Measurements from ENCODE around the gene C1D. TPM values are rescaled to one million over a fixed set of nuclear protein-coding genes. Genes with fewer than 3 reads are reported as not detected.

Gene C1D
- total RNA-seq, 1 experiment from 2014 or later: 55.5 TPM

DNA sequence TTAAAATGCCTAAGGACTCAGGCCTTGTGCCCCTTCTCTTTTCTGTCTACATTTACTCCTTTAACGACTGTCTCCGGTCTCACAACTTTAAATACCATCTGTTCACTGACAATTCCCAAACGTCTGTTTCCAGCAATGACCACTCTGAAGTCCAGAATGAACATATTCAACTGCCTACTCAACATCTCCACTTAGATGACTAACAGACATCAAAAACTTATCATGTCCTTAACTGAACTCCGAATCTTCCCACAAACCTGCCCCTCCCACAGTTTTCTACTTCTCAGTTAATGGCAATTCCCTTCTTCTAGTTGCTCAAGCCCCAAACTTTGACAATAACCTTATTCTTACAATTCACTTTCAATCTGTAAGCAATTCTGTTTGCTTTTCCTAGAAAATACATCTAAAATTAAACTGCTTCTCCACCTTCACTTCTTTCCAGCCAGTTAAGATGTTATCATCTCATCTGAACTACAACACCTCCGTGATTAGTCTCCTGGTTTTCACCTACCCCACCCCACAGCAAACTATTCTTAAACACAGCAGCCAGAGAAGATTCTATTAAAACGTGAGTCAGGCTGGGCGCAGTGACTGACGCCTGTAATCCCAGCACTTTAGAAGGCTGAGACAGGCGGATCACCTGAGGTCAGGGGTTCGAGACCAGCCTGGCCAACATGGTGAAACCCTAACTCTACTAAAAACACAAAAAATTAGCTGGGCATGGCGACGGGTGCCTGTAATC is 2.8 kb downstream of the C1D start:
- DNase-seq (ENCODE audit: low read depth): peak; percentile 23

DNA sequence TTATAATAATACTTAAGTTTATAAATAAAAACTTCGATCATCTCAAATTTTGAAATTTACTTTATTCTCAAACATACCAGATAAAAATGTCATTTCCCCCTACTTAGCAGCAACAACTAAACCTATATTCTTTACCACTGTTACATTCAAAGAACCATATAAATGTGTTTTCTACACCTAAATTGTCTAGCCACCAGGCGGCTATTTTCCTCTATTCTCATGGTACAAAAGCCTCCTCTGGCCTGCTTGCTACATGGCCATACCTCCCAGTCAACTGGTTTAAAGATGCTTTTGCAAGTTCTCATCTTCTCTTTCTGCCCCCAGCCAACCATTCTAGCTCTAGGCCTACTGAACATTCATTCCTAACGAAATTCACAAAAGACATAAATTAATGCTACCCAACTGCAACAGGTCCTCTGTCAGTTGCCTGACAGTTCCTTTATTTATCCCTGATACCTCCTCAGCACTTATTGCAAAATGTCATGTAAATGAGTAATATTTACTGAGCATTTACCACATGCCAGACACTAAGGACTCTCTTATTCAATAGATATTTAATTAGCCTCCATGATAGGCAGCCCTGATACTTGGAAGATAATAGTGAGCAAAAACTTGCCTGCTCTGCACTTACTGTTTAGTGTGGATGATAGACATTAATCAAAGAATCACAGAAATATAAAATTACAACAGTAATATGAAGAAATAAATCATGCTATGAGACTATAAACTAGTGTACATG is 5.0 kb downstream of the C1D start:
- no peak for DNase-seq (ENCODE audit: low read depth)

DNA sequence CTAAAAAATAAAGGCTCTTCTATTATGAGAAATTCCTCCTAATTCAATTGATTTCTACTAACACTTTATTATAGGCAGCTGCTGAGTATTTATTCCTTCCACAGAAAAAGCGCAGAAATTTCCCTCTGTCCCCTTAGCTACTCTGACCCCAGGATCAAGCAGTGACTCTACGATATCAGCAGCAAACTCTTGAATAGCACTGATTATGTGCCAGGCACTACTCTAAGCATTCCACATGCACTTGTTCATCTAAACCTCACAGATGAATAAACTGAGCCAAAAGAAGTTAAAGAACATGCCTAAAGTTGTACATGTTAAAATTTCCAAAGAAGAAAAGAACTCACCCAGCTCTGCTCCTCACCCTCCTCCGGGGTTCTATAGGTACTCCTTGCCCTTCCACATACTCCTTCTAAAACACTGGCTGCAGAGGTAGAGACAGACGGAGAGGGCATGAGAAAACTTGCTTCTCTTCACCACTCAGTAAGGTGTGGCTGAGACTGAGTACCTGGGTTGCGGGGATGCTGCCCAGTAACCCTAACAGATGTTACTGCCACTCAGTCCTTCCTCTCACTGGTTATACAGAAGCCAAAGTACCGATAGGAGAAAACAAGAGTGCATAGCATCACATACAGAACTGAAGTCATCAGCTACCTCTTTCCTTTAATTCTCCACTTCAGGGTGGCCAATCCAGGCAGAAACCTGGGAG is 9.9 kb downstream of the C1D start:
- no peak for DNase-seq (ENCODE audit: low read depth)

DNA sequence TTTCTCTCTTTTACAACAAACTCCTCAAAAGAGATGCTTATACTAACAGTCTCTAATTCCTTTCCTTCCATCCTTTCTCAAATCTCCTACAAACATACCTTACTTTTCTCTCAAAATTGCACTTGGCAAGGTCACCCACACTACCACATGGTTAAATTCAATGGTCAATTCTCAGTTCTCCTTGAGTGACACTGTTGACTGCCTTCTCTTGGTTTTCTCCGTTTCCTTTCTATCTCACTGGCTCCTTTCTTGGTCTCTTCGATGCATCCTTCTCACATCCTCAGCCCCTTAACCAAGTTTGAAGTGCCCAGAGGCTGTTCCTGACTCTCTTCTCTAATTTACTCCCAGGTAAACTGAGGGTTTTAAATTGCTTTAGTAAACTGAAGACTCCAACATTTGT is 12.5 kb downstream of the C1D start:
- no peak for DNase-seq (ENCODE audit: low read depth)

DNA sequence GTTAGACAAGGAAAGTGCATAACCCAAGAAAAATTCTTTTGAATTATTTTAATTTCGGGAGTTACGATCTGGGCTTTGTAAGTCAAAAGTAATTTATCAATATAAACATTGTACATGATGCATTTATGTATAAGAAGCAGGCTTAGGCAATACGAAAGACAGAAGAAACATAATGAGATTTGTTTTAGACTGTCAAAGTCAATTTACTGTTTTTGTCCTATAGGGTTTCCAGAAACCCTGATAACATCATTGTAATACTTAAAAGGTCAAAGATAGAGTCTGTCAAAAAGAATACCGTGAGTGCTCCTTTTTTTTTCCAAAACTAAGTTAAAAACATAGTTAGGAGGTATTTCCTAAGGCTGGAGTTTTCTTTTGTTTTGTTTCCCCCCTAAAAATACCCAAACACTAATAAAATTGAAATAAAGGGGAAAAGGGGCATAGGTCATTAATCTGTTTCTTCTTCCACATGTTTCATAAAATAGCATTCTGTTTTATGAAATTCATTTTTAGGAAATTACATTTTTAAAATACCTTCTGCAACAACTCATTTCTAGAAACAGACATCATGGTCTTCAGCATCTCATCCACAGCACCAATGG is 16.1 kb downstream of the C1D start:
- DNase-seq (ENCODE audit: low read depth): no peak

DNA sequence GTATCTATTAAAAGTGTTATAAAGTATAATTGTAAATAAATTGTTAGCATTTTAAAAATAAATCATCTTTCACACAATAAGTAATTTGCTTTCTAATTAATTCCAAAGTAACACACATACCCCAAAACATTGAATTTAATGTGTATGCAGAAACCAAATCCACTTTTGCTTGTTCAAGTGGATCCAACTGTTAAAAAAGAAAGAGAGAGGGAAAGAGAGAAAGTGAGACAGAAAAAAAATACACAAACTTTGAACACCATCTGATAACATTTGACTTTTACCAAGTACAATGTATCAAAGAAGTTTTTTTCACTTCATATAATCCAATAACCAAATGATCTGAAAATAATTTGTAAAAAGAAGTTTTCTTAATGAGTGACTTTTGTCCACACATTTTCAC is 16.6 kb downstream of the C1D start:
- no peak for DNase-seq (ENCODE audit: low read depth)

DNA sequence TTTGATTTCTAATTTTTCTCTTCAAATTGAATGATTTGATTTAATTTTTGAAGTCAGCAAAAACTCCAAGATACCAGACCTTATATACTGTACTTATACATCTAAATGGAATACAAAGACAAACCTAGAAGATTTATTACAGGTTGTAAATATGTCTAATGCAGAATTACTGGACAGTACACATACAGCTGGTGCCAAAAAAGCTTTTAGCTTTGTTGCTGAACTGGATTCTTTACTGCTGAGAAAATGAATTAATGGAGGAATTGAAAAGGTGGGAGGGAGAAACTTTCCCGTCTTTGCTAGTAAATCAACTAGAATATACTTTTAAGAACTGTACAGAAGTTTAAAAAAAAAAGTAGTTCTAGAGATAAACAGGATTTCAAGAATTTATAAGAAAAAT is 17.5 kb downstream of the C1D start:
- DNase-seq (ENCODE audit: low read depth): no peak

DNA sequence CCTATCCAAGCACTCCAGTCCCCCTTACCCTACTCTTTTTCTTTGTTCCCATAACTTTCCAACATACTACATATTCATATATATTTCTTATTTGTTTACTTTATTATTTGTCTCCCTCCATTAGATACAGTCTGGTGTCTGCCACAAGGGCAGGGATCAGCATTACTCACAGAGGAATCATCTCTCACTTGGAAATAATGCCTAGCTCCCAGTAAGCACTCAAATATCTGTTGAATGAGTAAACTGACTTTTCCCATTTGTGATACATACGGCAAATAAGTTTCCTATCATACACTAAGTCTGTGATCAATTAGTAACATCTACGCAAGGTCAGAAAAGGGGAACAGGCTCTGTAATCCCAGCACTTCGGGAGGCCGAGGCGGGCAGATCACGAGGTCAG is 18.7 kb downstream of the C1D start:
- DNase-seq (ENCODE audit: low read depth): peak; percentile 63

DNA sequence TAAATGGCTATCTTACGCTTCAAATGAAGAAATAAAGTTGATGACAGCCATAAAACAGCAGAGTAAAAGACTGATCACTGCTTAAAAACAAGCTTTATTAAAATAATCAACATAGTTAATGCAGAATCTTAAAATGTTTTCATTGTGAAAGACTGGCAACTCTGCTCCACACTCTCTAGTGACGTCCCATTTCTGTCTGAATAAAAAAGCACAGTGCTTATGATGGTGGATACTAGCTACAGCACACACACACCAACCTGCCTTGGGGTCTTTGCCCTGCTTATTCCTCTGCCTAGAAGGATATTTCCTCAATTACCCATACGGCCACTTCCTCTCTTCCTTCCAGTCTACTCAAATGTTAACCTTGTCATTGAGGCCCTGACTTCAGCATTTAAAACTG is 19.1 kb downstream of the C1D start:
- no peak for DNase-seq (ENCODE audit: low read depth)

DNA sequence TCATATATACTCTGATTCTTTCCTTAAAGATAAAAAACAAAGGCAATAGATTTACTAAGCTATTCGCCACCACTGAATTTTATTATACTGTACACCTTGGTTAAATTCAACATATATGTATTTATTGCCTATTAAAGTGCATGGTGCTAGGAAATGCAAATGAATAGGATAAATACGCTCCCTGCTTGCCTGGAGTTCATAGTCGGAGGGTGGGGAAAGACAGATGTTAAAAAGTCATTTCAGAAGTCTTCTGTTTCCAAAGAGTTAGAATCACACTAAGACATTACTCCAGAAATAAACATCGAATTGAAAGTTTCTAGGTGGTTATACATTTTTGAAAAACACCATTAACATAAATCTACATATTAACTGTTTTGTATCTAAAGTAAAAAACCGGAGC is 19.8 kb downstream of the C1D start:
- DNase-seq (ENCODE audit: low read depth): no peak

DNA sequence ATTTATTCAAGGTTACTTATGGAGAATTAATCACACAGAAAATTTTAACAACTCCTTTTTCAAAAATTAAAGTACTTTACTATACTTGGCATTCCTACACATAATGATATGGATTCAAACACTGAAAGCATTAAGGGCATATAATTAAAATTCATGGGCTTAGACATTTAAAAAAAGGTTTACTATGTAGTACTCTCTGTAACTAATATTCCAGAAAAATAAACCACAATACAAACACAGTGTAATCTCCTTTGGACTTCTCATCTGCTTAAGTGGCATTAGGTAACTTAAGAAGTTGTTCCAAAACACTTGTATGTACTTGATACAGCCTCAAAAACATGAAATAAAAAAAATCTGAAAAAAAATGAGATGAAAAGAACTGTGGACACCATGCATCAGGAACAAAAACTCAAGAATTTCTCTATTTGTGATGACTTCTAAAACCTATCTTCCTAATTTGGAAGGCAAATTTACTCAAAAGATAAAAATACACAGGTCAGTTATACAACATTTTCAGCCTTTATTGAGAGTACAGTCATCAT is 21.0 kb downstream of the C1D start:
- no peak for DNase-seq (ENCODE audit: low read depth)

DNA sequence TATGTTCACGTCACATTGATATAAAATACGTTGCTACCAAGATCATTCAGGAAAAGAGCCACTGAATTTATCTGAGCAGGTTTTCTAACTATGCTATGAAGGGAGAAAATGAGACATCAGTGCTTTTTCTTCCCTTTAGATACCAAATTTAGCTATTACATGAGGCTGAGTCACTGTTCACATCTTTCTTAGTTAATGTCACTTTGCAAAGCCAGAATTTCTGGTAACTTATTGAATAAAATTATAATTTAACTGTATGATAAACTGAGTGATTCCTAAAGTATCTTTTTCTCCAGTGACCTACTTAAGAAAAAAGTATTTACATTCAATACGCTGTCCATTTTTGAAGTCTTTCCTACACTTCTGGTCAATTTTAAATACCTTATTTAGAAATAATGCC is 22.7 kb downstream of the C1D start:
- no peak for DNase-seq (ENCODE audit: low read depth)

DNA sequence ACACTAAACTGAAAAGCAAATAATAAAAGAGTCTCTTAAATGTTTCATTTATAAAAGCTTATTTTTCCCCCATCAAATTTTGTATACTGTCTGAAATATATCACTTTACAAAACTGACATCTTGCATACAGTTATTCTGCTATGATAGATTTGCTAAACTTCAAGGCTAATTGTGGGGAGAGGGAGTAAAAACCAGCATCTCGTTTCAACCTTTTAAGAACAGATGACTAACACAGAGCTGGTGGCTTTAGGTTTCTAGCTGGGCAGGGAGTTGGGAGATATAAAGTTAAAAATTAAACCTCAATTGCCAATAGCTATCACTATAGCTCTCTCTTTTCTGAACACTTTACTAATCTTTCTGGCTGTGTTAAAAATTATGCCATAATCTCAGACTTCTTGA is 23.5 kb downstream of the C1D start:
- no peak for DNase-seq (ENCODE audit: low read depth)

DNA sequence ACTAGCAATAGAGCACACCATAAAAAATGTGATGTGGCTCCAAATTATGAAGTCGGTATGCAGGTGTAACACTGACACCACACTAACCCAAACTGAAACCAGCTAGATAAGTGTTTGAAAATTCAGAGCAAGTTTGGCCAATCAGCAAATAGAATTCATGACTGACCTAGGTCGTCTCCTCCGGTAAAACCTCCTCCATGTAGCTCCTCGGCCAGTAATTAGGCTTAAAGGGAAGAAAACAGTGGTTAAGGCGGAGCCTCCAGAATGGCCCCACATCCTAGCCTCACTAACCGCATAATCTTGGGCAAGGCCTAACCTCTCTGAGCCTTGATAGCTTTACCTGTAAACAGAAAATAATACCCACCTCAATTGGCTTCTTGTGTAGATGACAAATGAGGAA is 30.1 kb downstream of the C1D start:
- DNase-seq (ENCODE audit: low read depth): no peak

DNA sequence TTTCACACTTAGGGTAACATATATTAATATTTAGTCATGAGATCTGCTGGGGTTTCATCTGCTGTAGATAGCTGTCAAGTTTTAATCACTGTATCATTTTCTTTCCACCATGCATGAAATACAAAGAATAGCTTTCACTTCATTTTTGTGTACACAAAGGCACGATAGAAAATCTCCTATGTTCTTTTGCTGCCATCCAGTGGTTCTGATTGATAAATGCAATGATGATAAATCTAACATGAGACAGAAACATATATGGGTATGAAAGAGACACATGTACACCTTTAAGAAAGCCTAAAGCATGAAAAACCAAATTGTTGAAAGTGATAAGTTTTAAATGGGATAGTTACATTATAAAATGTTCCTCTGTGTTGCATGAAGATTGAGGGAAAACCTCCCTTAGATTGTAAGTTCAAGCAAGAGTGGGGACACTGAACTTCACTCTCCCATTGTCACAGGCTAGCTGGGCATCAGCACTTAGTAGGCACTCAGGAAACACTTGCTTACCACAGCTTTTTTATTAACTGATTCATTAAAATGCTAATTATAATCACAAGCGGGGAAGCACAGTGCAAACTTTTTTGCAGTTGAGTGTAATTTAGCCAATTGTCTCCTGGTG is 31.2 kb downstream of the C1D start:
- peak; percentile 66 for DNase-seq (ENCODE audit: low read depth)

DNA sequence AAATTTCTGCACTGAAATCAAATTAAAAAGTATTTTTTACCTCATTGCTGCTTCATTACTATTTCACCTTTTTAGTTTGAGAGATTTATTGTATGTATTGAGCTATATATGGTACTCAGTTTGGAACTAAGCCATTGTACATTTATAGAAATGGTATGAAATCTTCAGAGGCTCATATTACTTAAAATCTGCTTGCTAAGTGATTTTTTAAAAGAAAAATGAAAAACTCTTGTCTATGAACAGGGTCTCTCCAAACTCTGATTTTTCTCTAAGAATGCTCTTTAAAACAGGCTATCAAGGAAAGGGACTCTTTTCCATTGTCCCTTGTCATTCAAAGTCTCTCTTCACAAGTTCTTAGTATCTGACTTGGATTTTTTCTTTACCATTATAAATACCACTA is 31.8 kb downstream of the C1D start:
- no peak for DNase-seq (ENCODE audit: low read depth)

DNA sequence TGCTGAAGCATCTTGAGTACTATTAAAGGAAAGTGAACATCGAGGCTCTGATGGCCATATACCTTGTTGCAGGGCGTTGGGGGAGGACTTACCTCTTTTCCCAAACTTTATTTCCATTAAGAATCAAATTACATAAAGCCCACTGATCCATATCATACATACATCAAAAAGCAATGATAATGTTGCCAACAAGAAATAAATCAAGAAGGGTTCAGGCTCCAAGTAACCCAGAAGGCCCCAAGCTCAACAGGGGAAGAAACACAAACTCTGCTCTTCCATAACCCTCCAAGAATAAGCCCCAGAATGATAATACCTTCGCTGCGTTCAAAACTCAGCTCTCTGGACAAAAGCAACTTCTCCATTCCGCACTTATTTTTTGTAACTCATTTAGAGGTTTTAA is 32.3 kb downstream of the C1D start:
- DNase-seq (ENCODE audit: low read depth): no peak

DNA sequence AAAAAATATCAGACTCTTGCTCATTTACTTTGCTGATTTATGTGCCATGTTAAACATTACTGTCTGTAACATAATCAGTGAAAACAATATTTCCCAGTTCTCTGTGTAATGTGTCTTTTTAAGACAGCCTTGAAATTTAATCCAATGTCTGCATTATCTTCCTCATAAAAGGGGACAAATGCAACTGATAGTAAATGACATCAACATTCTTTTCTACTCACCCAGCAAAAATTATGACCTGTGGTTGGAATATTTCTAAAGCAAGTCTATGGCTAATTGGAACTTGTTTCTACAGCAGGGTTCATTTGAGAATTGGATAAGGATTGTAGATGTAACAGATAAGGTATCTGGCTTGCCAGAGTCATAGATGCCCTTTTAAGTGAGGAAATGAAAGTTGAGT is 34.8 kb downstream of the C1D start:
- peak; percentile 37 for DNase-seq (ENCODE audit: low read depth)

DNA sequence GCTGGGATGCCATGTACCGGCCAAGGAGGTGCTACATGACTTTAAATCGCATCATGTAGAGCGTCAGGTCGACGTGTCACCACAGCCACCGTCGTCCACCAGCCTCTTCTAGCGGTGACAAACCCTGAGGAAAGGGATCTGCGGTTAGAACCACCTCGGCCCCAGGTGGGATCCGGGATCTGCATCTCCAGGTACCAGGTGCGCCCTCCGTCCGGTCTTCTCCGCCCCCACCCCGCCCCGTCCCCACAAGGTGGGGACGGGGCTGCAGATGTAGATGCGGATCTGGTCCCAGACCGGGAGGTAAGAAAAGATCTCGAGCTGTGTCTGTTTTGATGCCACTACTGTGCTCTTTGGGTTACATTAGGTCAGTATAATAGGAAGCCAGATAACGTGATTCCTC is 38.4 kb downstream of the C1D start:
- DNase-seq (ENCODE audit: low read depth): no peak

DNA sequence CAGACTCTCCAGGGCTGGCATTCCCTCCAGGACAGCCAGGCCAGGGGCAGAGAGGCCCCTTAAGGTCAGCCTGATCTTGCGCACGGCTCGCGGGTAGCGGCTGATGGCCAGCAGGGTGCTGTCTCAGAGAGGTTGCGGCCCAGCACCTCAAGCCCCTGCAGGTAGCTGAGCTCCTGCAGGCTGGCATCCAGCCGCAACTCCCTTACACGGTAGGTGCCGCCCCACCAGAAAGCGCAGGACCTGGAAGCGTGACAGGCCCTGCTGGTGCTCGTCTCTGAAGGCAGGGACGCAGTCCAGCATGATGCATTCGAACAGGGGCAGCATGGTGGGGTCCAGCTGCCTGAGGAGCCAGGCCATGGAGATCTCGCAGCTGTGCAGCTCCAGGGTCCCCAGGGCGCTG is 38.9 kb downstream of the C1D start:
- DNase-seq (ENCODE audit: low read depth): no peak

DNA sequence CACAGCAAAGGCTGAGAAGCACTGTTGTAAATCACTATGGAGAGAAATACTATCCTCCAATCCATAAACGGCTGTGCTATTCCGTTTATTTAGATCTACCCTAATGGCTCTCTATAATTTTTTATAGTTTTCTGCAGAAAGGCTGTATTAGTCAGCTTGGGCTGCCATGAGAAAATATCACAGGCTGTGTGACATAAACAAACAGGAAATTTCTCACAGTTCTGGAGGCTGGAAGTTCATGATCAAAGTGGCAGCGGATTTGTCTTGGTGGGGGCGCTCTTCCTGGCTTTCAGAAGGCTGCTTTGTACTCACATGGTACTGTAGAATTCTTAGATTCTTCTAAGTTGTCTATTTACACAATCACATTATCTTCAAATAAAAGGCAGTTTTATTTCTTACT is 44.1 kb downstream of the C1D start:
- no peak for DNase-seq (ENCODE audit: low read depth)

DNA sequence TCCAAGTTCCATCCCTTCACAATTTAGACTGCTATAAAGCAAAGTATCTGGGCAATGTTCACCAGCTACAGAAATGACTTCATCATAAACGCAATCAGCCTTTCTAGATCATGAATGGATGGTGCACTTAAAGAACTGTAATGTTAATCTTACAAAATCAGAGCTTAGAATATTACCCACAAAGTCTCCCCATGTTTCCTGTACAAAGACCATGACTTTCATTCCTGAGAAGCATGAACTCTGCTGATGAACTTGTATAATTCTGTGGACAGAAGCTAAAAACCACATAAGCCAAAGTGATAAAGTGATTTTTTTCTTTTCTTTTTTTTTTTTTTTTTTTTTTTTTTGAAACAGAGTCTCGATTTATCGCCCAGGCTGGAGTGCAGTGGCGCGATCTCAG is 53.3 kb downstream of the C1D start:
- DNase-seq (ENCODE audit: low read depth): no peak

All from LHCN-M2 (cell line).